Measurements from ENCODE around the gene PRR27.

The PRR27 gene

GRCh38 chr4:70153937-70154336 is at the start of gene PRR27:
TSS of gene PRR27 (plus strand) at chr4:70154237. CDS start at chr4:70154376, 139 bp downstream.
- no peak for DNase-seq (ENCODE audit: low read depth)

GRCh38 chr4:70110917-70111316 is 43.1 kb upstream of the PRR27 start:
- DNase-seq (ENCODE audit: low read depth), result no peak

- no peak for DNase-seq (ENCODE audit: low read depth)
Observed at GRCh38 chr4:70113656-70114055, 40.4 kb upstream of the PRR27 start.

GRCh38 chr4:70114096-70114495 is 39.9 kb upstream of the PRR27 start:
- no peak for DNase-seq (ENCODE audit: low read depth)

GRCh38 chr4:70120323-70120722 is 33.7 kb upstream of the PRR27 start:
- DNase-seq (ENCODE audit: low read depth), result no peak

GRCh38 chr4:70133473-70133872 is 20.6 kb upstream of the PRR27 start:
- DNase-seq (ENCODE audit: low read depth), result no peak

- DNase-seq (ENCODE audit: low read depth), result no peak
Observed at GRCh38 chr4:70138751-70139150, 15.3 kb upstream of the PRR27 start.

GRCh38 chr4:70151271-70151670 is 2.8 kb upstream of the PRR27 start:
- DNase-seq (ENCODE audit: low read depth), result no peak

- DNase-seq (ENCODE audit: low read depth), result no peak
Observed at GRCh38 chr4:70152088-70152487, 1.9 kb upstream of the PRR27 start.

GRCh38 chr4:70158576-70158975 is 4.5 kb downstream of the PRR27 start:
- no peak for DNase-seq (ENCODE audit: low read depth)

GRCh38 chr4:70177090-70177489 is 23.1 kb downstream of the PRR27 start:
- no peak for DNase-seq (ENCODE audit: low read depth)

GRCh38 chr4:70178075-70178660 is 24.1 kb downstream of the PRR27 start:
- no peak for DNase-seq (ENCODE audit: low read depth)

GRCh38 chr4:70179811-70180210 is 25.8 kb downstream of the PRR27 start:
- no peak for DNase-seq (ENCODE audit: low read depth)

- DNase-seq (ENCODE audit: low read depth), result no peak
Observed at GRCh38 chr4:70181864-70182263, 27.8 kb downstream of the PRR27 start.

GRCh38 chr4:70182517-70183167 is 28.6 kb downstream of the PRR27 start:
- no peak for DNase-seq (ENCODE audit: low read depth)

GRCh38 chr4:70183168-70183939 is 29.3 kb downstream of the PRR27 start:
- DNase-seq (ENCODE audit: low read depth), result no peak

- no peak for DNase-seq (ENCODE audit: low read depth)
Observed at GRCh38 chr4:70183940-70184246, 29.9 kb downstream of the PRR27 start.

- no peak for DNase-seq (ENCODE audit: low read depth)
Observed at GRCh38 chr4:70187216-70187615, 33.2 kb downstream of the PRR27 start.

GRCh38 chr4:70190579-70190978 is 36.5 kb downstream of the PRR27 start:
- no peak for DNase-seq (ENCODE audit: low read depth)

- no peak for DNase-seq (ENCODE audit: low read depth)
Observed at GRCh38 chr4:70191647-70192046, 37.6 kb downstream of the PRR27 start.

- DNase-seq (ENCODE audit: low read depth), result no peak
Observed at GRCh38 chr4:70192895-70193294, 38.9 kb downstream of the PRR27 start.

- DNase-seq (ENCODE audit: low read depth), result no peak
Observed at GRCh38 chr4:70195425-70195824, 41.4 kb downstream of the PRR27 start, which contains the start of gene ODAM. TSS of gene ODAM (plus strand) at chr4:70195725. CDS start at chr4:70196544, 819 bp downstream.

GRCh38 chr4:70196857-70197256 is 42.8 kb downstream of the PRR27 start:
- DNase-seq (ENCODE audit: low read depth), result no peak

All from HS-27A (cell line).